ENCODE data around the gene ACTA2. TPM values are rescaled to one million over a fixed set of nuclear protein-coding genes. Genes with fewer than 3 reads are reported as not detected.

The ACTA2 gene
- total RNA-seq, 1 donor from 2014 or later = 9.0 TPM

DNA sequence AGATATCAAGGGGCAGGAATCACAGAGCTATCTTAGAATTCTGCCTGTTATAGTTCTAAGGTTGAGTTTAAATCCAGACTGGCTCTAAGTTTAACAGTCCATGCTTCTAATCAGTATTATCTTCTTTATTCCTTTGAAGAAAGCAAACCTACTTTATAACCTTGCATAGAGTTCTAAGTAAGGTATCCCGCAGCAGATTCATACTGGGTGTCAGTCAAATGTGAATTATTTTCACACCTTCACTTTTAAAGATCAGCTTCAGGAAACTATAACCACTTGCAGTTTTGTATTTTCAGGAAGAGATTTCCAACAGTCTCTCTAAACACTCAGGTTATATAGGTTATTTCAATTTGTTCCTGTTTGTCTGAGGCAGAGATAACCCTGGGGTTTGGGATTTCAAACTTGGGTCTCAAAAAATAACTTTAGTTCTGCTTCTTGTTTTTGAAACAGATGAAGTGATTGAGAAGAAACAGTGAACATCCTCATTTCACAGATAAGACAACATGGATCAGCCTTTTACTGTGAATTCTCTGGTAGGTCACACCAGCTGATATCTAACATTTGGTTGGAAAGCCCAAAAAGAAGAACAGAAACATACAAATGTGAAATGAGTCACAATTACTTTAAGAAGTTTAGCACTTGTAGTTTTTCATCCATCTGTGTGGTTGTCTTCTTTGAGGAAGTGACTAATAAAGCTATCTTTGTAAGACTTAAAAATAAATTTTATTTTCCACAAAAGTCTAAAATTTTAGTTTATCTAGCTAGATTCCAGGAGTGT lies 51.2 kb downstream of the ACTA2 start:
- FAIRE-seq = no peak

DNA sequence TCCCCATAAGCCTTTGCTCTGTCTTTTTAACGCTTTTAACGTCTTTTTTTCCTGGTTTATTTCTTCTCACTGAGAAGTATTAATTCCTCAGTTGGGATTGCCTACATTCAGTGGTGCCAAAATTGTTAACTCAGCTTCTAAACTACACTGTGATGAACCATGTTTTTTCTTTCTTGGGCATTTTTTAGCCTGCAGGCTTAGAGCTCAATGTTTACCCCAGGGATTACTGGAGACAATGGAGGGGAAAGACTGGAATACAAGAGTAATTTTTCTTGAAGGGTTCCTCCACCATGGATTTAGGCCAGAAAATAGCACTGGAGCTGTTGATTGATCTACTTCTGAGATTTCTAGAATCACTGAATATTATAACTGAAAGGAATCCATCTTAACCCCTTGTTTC lies 52.7 kb downstream of the ACTA2 start:
- DNase-seq (ENCODE audit: low read depth) = no peak
- H3K36me3 ChIP-seq (ENCODE audit: control insufficient read depth, insufficient read depth, low read length) = no peaks in the 10 kb centered on the region
- no peak overlapping the region for H3K4me3 ChIP-seq (ENCODE audit: low read depth, low read length)
- FAIRE-seq = no peak
- TF ChIP-seq, protein P1, sequence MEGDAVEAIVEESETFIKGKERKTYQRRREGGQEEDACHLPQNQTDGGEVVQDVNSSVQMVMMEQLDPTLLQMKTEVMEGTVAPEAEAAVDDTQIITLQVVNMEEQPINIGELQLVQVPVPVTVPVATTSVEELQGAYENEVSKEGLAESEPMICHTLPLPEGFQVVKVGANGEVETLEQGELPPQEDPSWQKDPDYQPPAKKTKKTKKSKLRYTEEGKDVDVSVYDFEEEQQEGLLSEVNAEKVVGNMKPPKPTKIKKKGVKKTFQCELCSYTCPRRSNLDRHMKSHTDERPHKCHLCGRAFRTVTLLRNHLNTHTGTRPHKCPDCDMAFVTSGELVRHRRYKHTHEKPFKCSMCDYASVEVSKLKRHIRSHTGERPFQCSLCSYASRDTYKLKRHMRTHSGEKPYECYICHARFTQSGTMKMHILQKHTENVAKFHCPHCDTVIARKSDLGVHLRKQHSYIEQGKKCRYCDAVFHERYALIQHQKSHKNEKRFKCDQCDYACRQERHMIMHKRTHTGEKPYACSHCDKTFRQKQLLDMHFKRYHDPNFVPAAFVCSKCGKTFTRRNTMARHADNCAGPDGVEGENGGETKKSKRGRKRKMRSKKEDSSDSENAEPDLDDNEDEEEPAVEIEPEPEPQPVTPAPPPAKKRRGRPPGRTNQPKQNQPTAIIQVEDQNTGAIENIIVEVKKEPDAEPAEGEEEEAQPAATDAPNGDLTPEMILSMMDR (IDR thresholded peaks at IDR 0.05; ENCODE audit: insufficient read depth, low read length, severe bottlenecking) = no peak
- H3K27me3 ChIP-seq (ENCODE audit: control insufficient read depth, insufficient read depth, low read length) = no peaks in the 10 kb centered on the region

More for the DNA sequence above, 51.2 kb downstream of the ACTA2 start:
- DNase-seq (ENCODE audit: low read depth) = no peak
- no peaks in the 10 kb centered on the region for H3K36me3 ChIP-seq (ENCODE audit: control insufficient read depth, insufficient read depth, low read length)
- H3K4me3 ChIP-seq (ENCODE audit: low read depth, low read length) = no peak overlapping the region
- no peaks in the 10 kb centered on the region for H3K27me3 ChIP-seq (ENCODE audit: control insufficient read depth, insufficient read depth, low read length)
- TF ChIP-seq, protein P1 (IDR thresholded peaks at IDR 0.05; ENCODE audit: insufficient read depth, low read length, severe bottlenecking) = no peak

DNA sequence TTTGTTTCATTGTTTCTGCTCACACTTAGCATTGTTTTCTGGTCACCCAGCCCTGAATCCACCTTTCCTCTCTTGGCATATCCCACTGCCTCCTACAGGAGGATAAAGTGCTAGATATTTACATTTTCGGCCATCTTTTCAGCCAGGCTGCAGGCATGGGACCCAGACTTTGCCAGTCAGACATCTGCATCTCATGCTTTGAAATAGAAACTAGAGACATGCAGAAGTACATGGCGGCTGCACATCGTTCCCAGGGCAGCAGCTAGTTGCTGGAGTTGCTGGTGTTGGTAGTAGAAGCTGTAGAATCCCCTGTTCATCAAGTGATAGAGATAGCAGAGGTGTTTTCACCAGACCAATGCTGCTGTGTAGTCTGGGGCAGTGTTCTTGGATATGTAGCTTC lies 53.8 kb downstream of the ACTA2 start:
- Histone ChIP-seq H3K4me3 (ENCODE audit: low read depth, low read length) (no peak overlapping the region), H3K36me3 (ENCODE audit: control insufficient read depth, insufficient read depth, low read length) (no peaks in the 10 kb centered on the region), H3K27me3 (ENCODE audit: control insufficient read depth, insufficient read depth, low read length) (no peaks in the 10 kb centered on the region)
- DNase-seq (ENCODE audit: low read depth) (no peak), FAIRE-seq (peak; percentile 18)
- TF ChIP-seq, protein P1 (IDR thresholded peaks at IDR 0.05; ENCODE audit: insufficient read depth, low read length, severe bottlenecking) = no peak

DNA sequence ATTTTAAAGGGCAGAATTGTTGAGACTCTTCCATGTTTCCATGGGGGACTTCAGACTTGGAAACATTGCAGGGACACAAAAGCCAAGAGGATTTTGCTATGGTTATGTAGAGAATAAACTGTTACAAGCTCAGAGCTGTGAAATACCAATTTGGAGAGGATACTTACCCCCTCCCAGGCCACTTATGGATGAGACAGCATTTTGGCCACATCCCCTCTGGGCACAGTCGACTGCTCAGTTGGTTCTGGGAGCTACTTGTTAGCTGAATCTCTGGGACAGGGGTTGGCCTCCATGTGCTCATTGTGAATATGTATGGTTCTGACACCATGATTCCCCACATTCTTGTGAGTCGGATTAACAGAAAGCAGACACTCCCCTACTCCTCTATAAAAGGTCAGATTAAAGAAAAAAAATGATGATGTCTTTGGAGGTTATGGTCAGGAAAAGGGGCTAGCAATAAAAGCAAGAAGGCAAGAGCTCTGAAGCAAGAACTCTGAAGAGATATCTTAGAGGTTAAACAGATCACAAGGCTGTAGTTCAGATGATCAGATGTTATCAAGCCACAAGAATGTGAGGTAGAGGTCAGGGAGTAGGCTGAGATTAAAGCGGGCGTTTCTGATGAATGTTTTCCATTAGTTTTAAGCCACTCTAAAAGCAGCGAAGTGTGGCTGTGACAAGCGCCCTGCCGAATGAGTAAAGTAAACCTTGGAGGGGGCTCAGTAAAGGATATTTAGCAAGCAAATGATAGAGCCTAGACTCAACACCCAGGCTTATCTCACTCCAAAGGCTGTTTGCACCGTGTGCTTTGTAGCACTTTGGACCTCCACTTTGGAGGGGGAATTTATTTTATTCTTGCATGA lies 55.3 kb downstream of the ACTA2 start:
- FAIRE-seq = no peak
- TF ChIP-seq, protein P1 (IDR thresholded peaks at IDR 0.05; ENCODE audit: insufficient read depth, low read length, severe bottlenecking) = no peak
- DNase-seq (ENCODE audit: low read depth) = no peak

DNA sequence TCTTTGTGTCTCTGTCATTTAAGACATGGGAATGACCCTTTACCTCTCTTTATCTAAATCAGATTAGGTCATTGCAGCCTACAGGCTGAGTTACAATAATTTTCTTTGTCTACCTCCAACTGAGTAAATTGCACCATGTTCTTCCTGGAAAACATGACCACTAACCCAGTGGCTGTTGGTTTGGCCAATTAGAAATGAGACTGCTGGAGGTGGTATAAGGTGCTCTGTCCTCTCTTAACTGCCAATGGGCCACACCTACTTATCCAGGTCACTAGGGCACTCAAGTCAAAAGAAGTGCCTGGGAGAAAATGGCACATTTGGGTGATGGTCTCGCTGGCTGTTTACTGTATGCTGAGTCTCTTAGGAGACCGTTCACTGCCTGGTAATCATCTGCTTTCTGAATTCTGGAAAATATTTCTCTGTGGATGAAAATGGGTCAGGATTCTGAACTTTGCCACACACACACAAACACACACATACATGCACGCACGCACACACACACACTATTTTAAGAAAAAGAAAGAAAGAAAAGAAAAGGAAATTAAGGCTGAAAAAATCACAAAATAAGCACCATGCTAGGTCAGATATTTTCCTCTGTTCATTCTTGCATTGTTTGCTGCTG lies 56.1 kb downstream of the ACTA2 start:
- Histone ChIP-seq H3K36me3 (ENCODE audit: control insufficient read depth, insufficient read depth, low read length) (no peaks in the 10 kb centered on the region), H3K27me3 (ENCODE audit: control insufficient read depth, insufficient read depth, low read length) (no peaks in the 10 kb centered on the region), H3K4me3 (ENCODE audit: low read depth, low read length) (no peak overlapping the region)
- no peak for FAIRE-seq
- TF ChIP-seq, protein P1 (IDR thresholded peaks at IDR 0.05; ENCODE audit: insufficient read depth, low read length, severe bottlenecking) = no peak
- DNase-seq (ENCODE audit: low read depth) = no peak

More for the DNA sequence above, 55.3 kb downstream of the ACTA2 start:
- no peak overlapping the region for H3K4me3 ChIP-seq (ENCODE audit: low read depth, low read length)
- H3K36me3 ChIP-seq (ENCODE audit: control insufficient read depth, insufficient read depth, low read length) = no peaks in the 10 kb centered on the region
- no peaks in the 10 kb centered on the region for H3K27me3 ChIP-seq (ENCODE audit: control insufficient read depth, insufficient read depth, low read length)

Data from bronchial epithelial cell (primary cell).